ENCODE results near the gene SMC2. TPM values are rescaled to one million over a fixed set of nuclear protein-coding genes. Genes with fewer than 3 reads are reported as not detected.

Gene SMC2
- total RNA-seq, 2 donors from 2014 or later, result 7.9 to 11.0 TPM

GRCh38 chr9:104078596-104078995 is 15.5 kb upstream of the SMC2 start:
- Histone ChIP-seq H3K4me3 (no peak overlapping the region), H3K36me3 (no peaks in the 10 kb centered on the region), H3K27me3 (replicated peaks; ENCODE audit: insufficient read depth) (no peaks in the 10 kb centered on the region), H3K27ac (no peak overlapping the region), H3K9me3 (no peaks in the 10 kb centered on the region), H3K4me1 (replicated peaks) (no peaks in the 10 kb centered on the region)
- TF ChIP-seq CTCF (IDR thresholded peaks at IDR 0.05), result no peak
- TF ChIP-seq POLR2A (IDR thresholded peaks at IDR 0.05), result no peak
- no peak for TF ChIP-seq POLR2AphosphoS5 (IDR thresholded peaks at IDR 0.05)
- DNase-seq (ENCODE audit: low spot score), result no peak
- intact Hi-C loops (cut with DNase I), result no loop called here

GRCh38 chr9:104080983-104081382 is 13.1 kb upstream of the SMC2 start:
- no peaks in the 10 kb centered on the region for H3K4me1 ChIP-seq (replicated peaks)
- no peak overlapping the region for H3K27ac ChIP-seq
- no peaks in the 10 kb centered on the region for H3K36me3 ChIP-seq
- H3K4me3 ChIP-seq, result no peak overlapping the region
- TF ChIP-seq CTCF (IDR thresholded peaks at IDR 0.05) (no peak), POLR2A (IDR thresholded peaks at IDR 0.05) (no peak), POLR2AphosphoS5 (IDR thresholded peaks at IDR 0.05) (no peak)
- H3K9me3 ChIP-seq, result no peaks in the 10 kb centered on the region
- DNase-seq (ENCODE audit: low spot score), result no peak
- intact Hi-C loops (cut with DNase I), result no loop called here
- H3K27me3 ChIP-seq (replicated peaks; ENCODE audit: insufficient read depth), result no peaks in the 10 kb centered on the region

- Histone ChIP-seq H3K36me3 (no peaks in the 10 kb centered on the region), H3K27ac (no peak overlapping the region), H3K4me3 (no peak overlapping the region), H3K4me1 (replicated peaks) (no peaks in the 10 kb centered on the region), H3K27me3 (replicated peaks; ENCODE audit: insufficient read depth) (no peaks in the 10 kb centered on the region), H3K9me3 (no peaks in the 10 kb centered on the region)
- intact Hi-C loops (cut with DNase I), result no loop called here
- TF ChIP-seq CTCF (IDR thresholded peaks at IDR 0.05), result no peak
- TF ChIP-seq POLR2A (IDR thresholded peaks at IDR 0.05), result no peak
- no peak for TF ChIP-seq POLR2AphosphoS5 (IDR thresholded peaks at IDR 0.05)
- WGBS, result 81% methylated on average over 1 of the region's 1 CpG
- no peak for DNase-seq (ENCODE audit: low spot score)
These were observed 11.9 kb upstream of the SMC2 start for GRCh38 chr9:104082168-104082567.

GRCh38 chr9:104085525-104085924 is 8.6 kb upstream of the SMC2 start:
- Histone ChIP-seq H3K27me3 (replicated peaks; ENCODE audit: insufficient read depth) (no peaks in the 10 kb centered on the region), H3K9me3 (no peaks in the 10 kb centered on the region), H3K4me3 (no peak overlapping the region), H3K36me3 (no peaks in the 10 kb centered on the region), H3K27ac (no peak overlapping the region), H3K4me1 (replicated peaks) (no peaks in the 10 kb centered on the region)
- intact Hi-C loops (cut with DNase I), result no loop called here
- WGBS, result 49% methylated on average over 1 of the region's 1 CpG
- DNase-seq (ENCODE audit: low spot score), result no peak
- TF ChIP-seq POLR2A (IDR thresholded peaks at IDR 0.05), result no peak
- no peak for TF ChIP-seq POLR2AphosphoS5 (IDR thresholded peaks at IDR 0.05)
- TF ChIP-seq CTCF (IDR thresholded peaks at IDR 0.05), result no peak

- DNase-seq (ENCODE audit: low spot score), result no peak
- H3K4me3 ChIP-seq, result no peak overlapping the region
- intact Hi-C loops (cut with DNase I), result no loop called here
- H3K27me3 ChIP-seq (replicated peaks; ENCODE audit: insufficient read depth), result no peaks in the 10 kb centered on the region
- H3K9me3 ChIP-seq, result no peaks in the 10 kb centered on the region
- 85% methylated on average over 3 of the region's 3 CpGs for WGBS
- H3K4me1 ChIP-seq (replicated peaks), result no peaks in the 10 kb centered on the region
- no peaks in the 10 kb centered on the region for H3K36me3 ChIP-seq
- no peak for TF ChIP-seq POLR2A (IDR thresholded peaks at IDR 0.05)
- TF ChIP-seq CTCF (IDR thresholded peaks at IDR 0.05), result no peak
- no peak for TF ChIP-seq POLR2AphosphoS5 (IDR thresholded peaks at IDR 0.05)
- no peak overlapping the region for H3K27ac ChIP-seq
These were observed 6.2 kb upstream of the SMC2 start for GRCh38 chr9:104087894-104088293.
